HCT116 (cell line): ENCODE measurements around the gene SKIC8. TPM values are rescaled to one million over a fixed set of nuclear protein-coding genes. Genes with fewer than 3 reads are reported as not detected.

Source experiments
- ATAC-seq: fragments of 200-7000 bp; cut with Tn5 transposase; 2 replicates; pipeline ENCODE4 v1.9.1; 2020; ENCODE audit warnings: mild to moderate bottlenecking, moderate library complexity
- BruUV-seq: library from RNA; stranded (reverse); fragments of 400-500 nt; replicated peaks from 2 replicates; lab custom pipeline; 2021; lab: Mats Ljungman, UMichigan
- CTCF ChIA-PET: fragments of 300-600 bp; sonication (Branson Sonifier 250); formaldehyde crosslinking; loops from one replicate; lab custom pipeline; 2021; ENCODE audit warnings: antibody characterized with exemption; lab: Charles Lee
- POLR2A ChIA-PET: fragments of 300-600, 350-600 bp; sonication (Branson Sonifier 250); formaldehyde crosslinking; loops from one replicate; lab custom pipeline; 2021; ENCODE audit warnings: antibody characterized with exemption; lab: Charles Lee
- RAD21 ChIA-PET, 2 experiments: fragments of 300-600 bp; sonication (Branson Sonifier 250); formaldehyde crosslinking; loops; one replicate each; lab custom pipeline; 2023; ENCODE audit warnings: low total read pairs in 2 of 2; ENCODE audit not compliant: uncharacterized antibody in 2 of 2, unreplicated experiment in 2 of 2, low non-redundant PET in 1 of 2; lab: Charles Lee
- DNase-seq: peaks from one replicate; pipeline ENCODE4 v3.0.0-alpha.2; 2010; ENCODE audit warnings: low read depth, low spot score
- H2AFZ ChIP-seq: fragments of 200-600 bp; shearing (Covaris generic), sonication (generic); 2 replicates; pipeline ENCODE4 v1.6.1; 2017; ENCODE audit warnings: low read depth, mixed run types, mixed read lengths, antibody characterized with exemption, low read length; ENCODE audit not compliant: poor library complexity, severe bottlenecking
- H3K27ac ChIP-seq: 2 replicates; pipeline ENCODE4 v1.5.1; 2012; ENCODE audit warnings: low read depth, low read length
- H3K27me3 ChIP-seq: fragments of 200-600 bp; sonication (generic); 2 replicates; pipeline ENCODE4 v1.6.1; 2016; ENCODE audit warnings: mixed run types, low read length, mixed read lengths; ENCODE audit not compliant: insufficient read depth
- H3K36me3 ChIP-seq, 2 experiments: fragments of 200-500 bp in 1 of 2; fragments of 200-600 bp in 1 of 2; sonication (Bioruptor generic) in 1 of 2; sonication (generic) in 1 of 2; 2 replicates each; pipeline versions ENCODE4 v1.5.1 to v1.6.1; 2014 to 2016; ENCODE audit warnings: low read length in 2 of 2, inconsistent platforms in 1 of 2, mixed read lengths in 1 of 2, mixed run types in 1 of 2; ENCODE audit not compliant: insufficient read depth in 2 of 2, control insufficient read depth in 1 of 2
- H3K4me1 ChIP-seq, 2 experiments: fragments of 200-600 bp in 1 of 2; sonication (generic) in 1 of 2; 2 replicates each; pipeline versions ENCODE4 v1.5.1 to v1.6.1; 2012 to 2017; ENCODE audit warnings: low read length in 2 of 2, inconsistent platforms in 1 of 2, mild to moderate bottlenecking in 1 of 2, mixed read lengths in 1 of 2, mixed run types in 1 of 2, moderate library complexity in 1 of 2; ENCODE audit not compliant: insufficient read depth in 2 of 2, control insufficient read depth in 1 of 2
- H3K4me2 ChIP-seq: fragments of 200-600 bp; sonication (generic); 2 replicates; pipeline ENCODE4 v1.6.1; 2017; ENCODE audit warnings: mixed run types, low read length, mixed read lengths
- H3K4me3 ChIP-seq, 2 experiments: fragments of 200-600 bp in 1 of 2; sonication (generic) in 1 of 2; replicated peaks in 1 of 2; 2 replicates each; pipeline ENCODE4 v1.5.1; 2011 to 2016; ENCODE audit warnings: low read length in 2 of 2, control low read depth in 1 of 2, low read depth in 1 of 2, mild to moderate bottlenecking in 1 of 2, mixed read lengths in 1 of 2, mixed run types in 1 of 2
- H3K79me2 ChIP-seq: fragments of 200-600 bp; sonication (generic); 2 replicates; pipeline ENCODE4 v1.6.1; 2017; ENCODE audit warnings: mild to moderate bottlenecking, mixed run types, low read length, moderate library complexity, mixed read lengths; ENCODE audit not compliant: insufficient read depth
- H3K9ac ChIP-seq: fragments of 200-600 bp; sonication (generic); 2 replicates; pipeline ENCODE4 v1.6.1; 2016; ENCODE audit warnings: low read length, mixed read lengths
- H3K9me2 ChIP-seq: fragments of 200-600 bp; sonication (generic), shearing (Covaris generic); 2 replicates; pipeline ENCODE4 v1.6.1; 2017; ENCODE audit warnings: mixed run types, mild to moderate bottlenecking, moderate library complexity; ENCODE audit not compliant: insufficient read depth
- H3K9me3 ChIP-seq, 2 experiments: fragments of 200-500 bp in 1 of 2; fragments of 200-600 bp in 1 of 2; sonication (Bioruptor generic) in 1 of 2; sonication (generic) in 1 of 2; 2 replicates each; pipeline ENCODE4 v1.6.1; 2014 to 2017; ENCODE audit warnings: low read length in 2 of 2, mixed read lengths in 2 of 2, inconsistent platforms in 1 of 2, low read depth in 1 of 2, mild to moderate bottlenecking in 1 of 2, mixed run types in 1 of 2, moderate library complexity in 1 of 2; ENCODE audit not compliant: control insufficient read depth in 1 of 2, insufficient read depth in 1 of 2
- H4K20me1 ChIP-seq: fragments of 200-600 bp; sonication (generic), shearing (Covaris generic); 2 replicates; pipeline ENCODE4 v1.6.1; 2017; ENCODE audit warnings: mixed run types, mild to moderate bottlenecking, moderate library complexity; ENCODE audit not compliant: insufficient read depth
- CEBPB ChIP-seq: IDR thresholded peaks from 2 replicates; pipeline ENCODE4 v1.6.1; 2012; ENCODE audit warnings: low read depth
- CTCF ChIP-seq, 3 experiments: fragments of 200-600 bp in 1 of 3; sonication (generic) in 1 of 3; IDR thresholded peaks in 2 of 3; conservative IDR thresholded peaks in 1 of 3; 2 replicates each; pipeline ENCODE4 v1.5.1; 2012 to 2017; ENCODE audit warnings: low read depth in 2 of 3, low read length in 2 of 3, antibody characterized with exemption in 1 of 3, borderline replicate concordance in 1 of 3, control low read depth in 1 of 3, mild to moderate bottlenecking in 1 of 3, mixed read lengths in 1 of 3, mixed run types in 1 of 3, moderate library complexity in 1 of 3; ENCODE audit not compliant: insufficient read depth in 1 of 3
- EGR1 ChIP-seq: IDR thresholded peaks from 2 replicates; pipeline ENCODE4 v1.6.1; 2012; ENCODE audit warnings: low read depth
- ELF1 ChIP-seq: IDR thresholded peaks from 2 replicates; pipeline ENCODE4 v1.6.1; 2012; ENCODE audit warnings: low read depth, borderline replicate concordance
- EZH2 ChIP-seq: fragments of 200-600 bp; sonication (generic); IDR thresholded peaks from 2 replicates; pipeline ENCODE4 v1.6.1; 2017; ENCODE audit warnings: antibody characterized with exemption, mixed run types
- FOSL1 ChIP-seq: IDR thresholded peaks from 2 replicates; pipeline ENCODE4 v1.6.1; 2012; ENCODE audit warnings: low read depth
- JUND ChIP-seq: IDR thresholded peaks from 2 replicates; pipeline ENCODE4 v1.6.1; 2012
- RAD21 ChIP-seq: IDR thresholded peaks from 2 replicates; pipeline ENCODE4 v1.6.1; 2012; ENCODE audit warnings: low read depth, mild to moderate bottlenecking
- TCF7L2 ChIP-seq: IDR thresholded peaks from 2 replicates; pipeline ENCODE4 v1.7.0; 2011; ENCODE audit warnings: borderline replicate concordance, inconsistent platforms; ENCODE audit not compliant: insufficient read depth, insufficient read length; ENCODE audit errors: extremely low read depth
- intact Hi-C: fragments of 100-400 bp; cut with micrococcal nuclease; formaldehyde crosslinking; loops from 2 replicates; pipeline ENCODE4 v1.10.0; 2022
- total RNA-seq: library from RNA; stranded (reverse); gene quantifications from one replicate; pipeline ENCODE4 v1.2.1, GENCODE V29; 2021; ENCODE audit not compliant: unreplicated experiment

SKIC8 gene
- total RNA-seq, 1 experiment from 2014 or later = 57.1 TPM

- Histone ChIP-seq H3K36me3 (no peaks in the 10 kb centered on the region), H4K20me1 (no peaks in the 10 kb centered on the region), H3K9me3 (no peaks in the 10 kb centered on the region), H3K4me3 (no peak overlapping the region), H2AFZ (no peak overlapping the region), H3K9me2 (no peaks in the 10 kb centered on the region), H3K4me1 (peaks cover 0 to 8% of the 10 kb centered on the region in 2 experiments; a peak in 2 of 4 replicates), H3K4me2 (no peak overlapping the region), H3K27me3 (no peaks in the 10 kb centered on the region), H3K27ac (no peak overlapping the region)
- ChIA-PET RAD21 (interaction anchor here in 1 of 2 experiments (0.7 kb wide), 1 partner anchor 107 kb away, joined by 5 read pairs; no protein-coding TSS in a partner anchor), POLR2A (no interaction called here), CTCF (interaction anchor here (1.1 to 1.6 kb wide), 2 partner anchors 99 to 103 kb away, joined by 3 to 5 read pairs; no protein-coding TSS in a partner anchor)
- intact Hi-C loops = no loop called here
- ATAC-seq = peak; percentile 77
- TF ChIP-seq RAD21 (peak; percentile 70), FOSL1 (no peak), CTCF (IDR thresholded peaks at IDR 0.05 in 2 of 3, conservative IDR thresholded peaks at IDR 0.05 in 1 of 3; ENCODE audit: borderline replicate concordance in 1 of 3, insufficient read depth in 1 of 3, low read depth in 2 of 3, low read length in 2 of 3) (peak; percentile 45 to 65 (median 47); a peak in 5 of 6 replicates)
- TF ChIP-seq, all 23 proteins: peak for 2
- BruUV-seq = no TSS peak
- H3K79me2 ChIP-seq = no peaks in the 10 kb centered on the region
- no peak overlapping the region for H3K9ac ChIP-seq
- no peak for DNase-seq
These were observed 16.4 kb upstream of the SKIC8 start for GRCh38 chr15:78315686-78316282.

- RAD21 ChIA-PET = no interaction called here
- H3K27me3 ChIP-seq = no peaks in the 10 kb centered on the region
- no TSS peak for BruUV-seq
- H3K36me3 ChIP-seq = no peaks in the 10 kb centered on the region
- CTCF ChIA-PET = no interaction called here
- no peak overlapping the region for H3K27ac ChIP-seq
- DNase-seq (no peak), ATAC-seq (no peak)
- H3K79me2 ChIP-seq = no peaks in the 10 kb centered on the region
- no peak overlapping the region for H2AFZ ChIP-seq
- POLR2A ChIA-PET = no interaction called here
- no peak for TF ChIP-seq JUND
- no peak for TF ChIP-seq EZH2
- TF ChIP-seq CEBPB = no peak
- no peak for TF ChIP-seq TCF7L2
- no peak for TF ChIP-seq ELF1
- TF ChIP-seq EGR1 = no peak
- no peaks in the 10 kb centered on the region for H3K9me2 ChIP-seq
- no peaks in the 10 kb centered on the region for H3K9me3 ChIP-seq
- H3K4me2 ChIP-seq = no peak overlapping the region
- no peak overlapping the region for H3K9ac ChIP-seq
- no peaks in the 10 kb centered on the region for H4K20me1 ChIP-seq
- H3K4me1 ChIP-seq = peaks cover 0 to 8% of the 10 kb centered on the region in 2 experiments; a peak in 2 of 4 replicates
- intact Hi-C loops = no loop called here
- H3K4me3 ChIP-seq = no peak overlapping the region
These were observed 14.8 kb upstream of the SKIC8 start for GRCh38 chr15:78314181-78314581.
